ENCODE measurements around the gene RBMS1. TPM values are rescaled to one million over a fixed set of nuclear protein-coding genes. Genes with fewer than 3 reads are reported as not detected.

The RBMS1 gene
- total and polyA plus RNA-seq, 2 of the 13 experiments (the other 11 are each of a cell fraction or from before 2014, with no cell fraction given), result 55.5 to 110 TPM

GRCh38 chr2:160533482-160533881, 39.9 kb upstream of the RBMS1 start (continued):
- TF ChIP-seq, protein P1, sequence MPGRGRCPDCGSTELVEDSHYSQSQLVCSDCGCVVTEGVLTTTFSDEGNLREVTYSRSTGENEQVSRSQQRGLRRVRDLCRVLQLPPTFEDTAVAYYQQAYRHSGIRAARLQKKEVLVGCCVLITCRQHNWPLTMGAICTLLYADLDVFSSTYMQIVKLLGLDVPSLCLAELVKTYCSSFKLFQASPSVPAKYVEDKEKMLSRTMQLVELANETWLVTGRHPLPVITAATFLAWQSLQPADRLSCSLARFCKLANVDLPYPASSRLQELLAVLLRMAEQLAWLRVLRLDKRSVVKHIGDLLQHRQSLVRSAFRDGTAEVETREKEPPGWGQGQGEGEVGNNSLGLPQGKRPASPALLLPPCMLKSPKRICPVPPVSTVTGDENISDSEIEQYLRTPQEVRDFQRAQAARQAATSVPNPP (CRISPR knock-in tag; IDR thresholded peaks at IDR 0.05), result no peak
- TF ChIP-seq ZNF713 (CRISPR knock-in tag; IDR thresholded peaks at IDR 0.05) (no peak), ZNF367 (CRISPR knock-in tag; IDR thresholded peaks at IDR 0.05; ENCODE audit: borderline replicate concordance) (no peak), ZBTB1 (CRISPR knock-in tag; IDR thresholded peaks at IDR 0.05; ENCODE audit: borderline replicate concordance) (no peak), ZNF446 (CRISPR knock-in tag; IDR thresholded peaks at IDR 0.05) (no peak), NR3C1 (CRISPR knock-in tag; IDR thresholded peaks at IDR 0.05) (no peak)

GRCh38 chr2:160532388-160532787, 38.8 kb upstream of the RBMS1 start:
- Histone ChIP-seq H3K4me1 (ENCODE audit: insufficient read depth, low read length) (no peaks in the 10 kb centered on the region), H3K9me3 (ENCODE audit: low read length) (no peaks in the 10 kb centered on the region), H3K4me2 (ENCODE audit: low read depth, low read length) (no peak overlapping the region), H3K36me3 (replicated peaks in 1 of 2; ENCODE audit: control insufficient read depth in 1 of 2, insufficient read depth in 2 of 2, low read length in 2 of 2) (no peaks in the 10 kb centered on the region), H4K20me1 (ENCODE audit: insufficient read depth, low read length) (no peaks in the 10 kb centered on the region), H3K27me3 (ENCODE audit: control insufficient read depth in 1 of 2, insufficient read depth in 2 of 2, low read length in 2 of 2) (no peaks in the 10 kb centered on the region), H2AFZ (ENCODE audit: low read length) (no peak overlapping the region), H3K4me3 (replicated peaks in 1 of 3; ENCODE audit: insufficient read depth in 1 of 3, low read depth in 2 of 3, low read length in 3 of 3) (no peak overlapping the region), H3K9ac (ENCODE audit: insufficient read depth, low read depth, low read length) (no peak overlapping the region), H3K79me2 (ENCODE audit: insufficient read depth, low read length) (no peaks in the 10 kb centered on the region), H3K27ac (ENCODE audit: extremely low read length, insufficient read depth, low read length) (no peak overlapping the region)
- POLR2A ChIA-PET, result no interaction called here
- 36% methylated on average over 6 of the region's 6 CpGs for WGBS (ENCODE audit: low lambda C conversion rate)
- intact Hi-C loops (cut with micrococcal nuclease; ENCODE audit: unreplicated experiment) (no loop called here), in situ Hi-C loops (cut with HindIII; ENCODE audit: extremely low pct_ligation_motif_present, low pct_unique_long_range_greater_than_20kb) (no loop called here)
- no TSS peak for BruUV-seq (replicated peaks)
- TF ChIP-seq ZNF563 (CRISPR knock-in tag; IDR thresholded peaks at IDR 0.05) (no peak), MAFK (conservative IDR thresholded peaks at IDR 0.05 in 1 of 2, IDR thresholded peaks at IDR 0.05 in 1 of 2; ENCODE audit: low read length in 2 of 2) (peak; percentile 61 to 66; a peak in 3 of 4 replicates)
- ATAC-seq, result no peak
- DNase-seq (ENCODE audit: low spot score), result no peak
- CTCF ChIA-PET (ENCODE audit: low intra/inter-chr PET ratio, low total read pairs), result no interaction called here
- no peak for FAIRE-seq

All from HepG2 (cell line).